Neural cell (in vitro differentiated cells): ENCODE data around the gene EPO.

Experiments used
- EZH2 ChIP-seq: fragments of 200-600, 300-800 bp; shearing (Covaris generic), sonication (generic); IDR thresholded peaks from 2 replicates; pipeline ENCODE4 v1.6.1; 2014; ENCODE audit warnings: antibody characterized with exemption, low read length, borderline replicate concordance, mild to moderate bottlenecking; ENCODE audit not compliant: insufficient read depth, poor library complexity, severe bottlenecking
- POLR2AphosphoS5 ChIP-seq: IDR thresholded peaks from 2 replicates; pipeline ENCODE4 v1.6.1; 2012
- SMC3 ChIP-seq: fragments of 450-650 bp; conservative IDR thresholded peaks from 2 replicates; pipeline ENCODE4 v1.6.1; 2014; ENCODE audit warnings: antibody characterized with exemption, mild to moderate bottlenecking, moderate library complexity; ENCODE audit not compliant: poor library complexity
- TF ChIP-seq, protein P1 (sequence below): fragments of 450-650 bp; IDR thresholded peaks from 2 replicates; pipeline ENCODE4 v1.5.1; 2014; ENCODE audit warnings: antibody characterized with exemption, mild to moderate bottlenecking, moderate library complexity; ENCODE audit not compliant: poor library complexity, severe bottlenecking
- TF ChIP-seq, protein P2 (sequence below): IDR thresholded peaks from 2 replicates; pipeline ENCODE4 v1.6.1; 2012; ENCODE audit warnings: borderline replicate concordance

GRCh38 chr7:100673302-100673941, 46.8 kb upstream of the EPO start, which contains the start of gene GNB2:
- TF ChIP-seq, protein P1, sequence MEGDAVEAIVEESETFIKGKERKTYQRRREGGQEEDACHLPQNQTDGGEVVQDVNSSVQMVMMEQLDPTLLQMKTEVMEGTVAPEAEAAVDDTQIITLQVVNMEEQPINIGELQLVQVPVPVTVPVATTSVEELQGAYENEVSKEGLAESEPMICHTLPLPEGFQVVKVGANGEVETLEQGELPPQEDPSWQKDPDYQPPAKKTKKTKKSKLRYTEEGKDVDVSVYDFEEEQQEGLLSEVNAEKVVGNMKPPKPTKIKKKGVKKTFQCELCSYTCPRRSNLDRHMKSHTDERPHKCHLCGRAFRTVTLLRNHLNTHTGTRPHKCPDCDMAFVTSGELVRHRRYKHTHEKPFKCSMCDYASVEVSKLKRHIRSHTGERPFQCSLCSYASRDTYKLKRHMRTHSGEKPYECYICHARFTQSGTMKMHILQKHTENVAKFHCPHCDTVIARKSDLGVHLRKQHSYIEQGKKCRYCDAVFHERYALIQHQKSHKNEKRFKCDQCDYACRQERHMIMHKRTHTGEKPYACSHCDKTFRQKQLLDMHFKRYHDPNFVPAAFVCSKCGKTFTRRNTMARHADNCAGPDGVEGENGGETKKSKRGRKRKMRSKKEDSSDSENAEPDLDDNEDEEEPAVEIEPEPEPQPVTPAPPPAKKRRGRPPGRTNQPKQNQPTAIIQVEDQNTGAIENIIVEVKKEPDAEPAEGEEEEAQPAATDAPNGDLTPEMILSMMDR: peak; percentile 34
- no peak for TF ChIP-seq EZH2
- peak; percentile 55 for TF ChIP-seq SMC3
- TF ChIP-seq POLR2AphosphoS5: peak; percentile 70
- TF ChIP-seq, protein P2, sequence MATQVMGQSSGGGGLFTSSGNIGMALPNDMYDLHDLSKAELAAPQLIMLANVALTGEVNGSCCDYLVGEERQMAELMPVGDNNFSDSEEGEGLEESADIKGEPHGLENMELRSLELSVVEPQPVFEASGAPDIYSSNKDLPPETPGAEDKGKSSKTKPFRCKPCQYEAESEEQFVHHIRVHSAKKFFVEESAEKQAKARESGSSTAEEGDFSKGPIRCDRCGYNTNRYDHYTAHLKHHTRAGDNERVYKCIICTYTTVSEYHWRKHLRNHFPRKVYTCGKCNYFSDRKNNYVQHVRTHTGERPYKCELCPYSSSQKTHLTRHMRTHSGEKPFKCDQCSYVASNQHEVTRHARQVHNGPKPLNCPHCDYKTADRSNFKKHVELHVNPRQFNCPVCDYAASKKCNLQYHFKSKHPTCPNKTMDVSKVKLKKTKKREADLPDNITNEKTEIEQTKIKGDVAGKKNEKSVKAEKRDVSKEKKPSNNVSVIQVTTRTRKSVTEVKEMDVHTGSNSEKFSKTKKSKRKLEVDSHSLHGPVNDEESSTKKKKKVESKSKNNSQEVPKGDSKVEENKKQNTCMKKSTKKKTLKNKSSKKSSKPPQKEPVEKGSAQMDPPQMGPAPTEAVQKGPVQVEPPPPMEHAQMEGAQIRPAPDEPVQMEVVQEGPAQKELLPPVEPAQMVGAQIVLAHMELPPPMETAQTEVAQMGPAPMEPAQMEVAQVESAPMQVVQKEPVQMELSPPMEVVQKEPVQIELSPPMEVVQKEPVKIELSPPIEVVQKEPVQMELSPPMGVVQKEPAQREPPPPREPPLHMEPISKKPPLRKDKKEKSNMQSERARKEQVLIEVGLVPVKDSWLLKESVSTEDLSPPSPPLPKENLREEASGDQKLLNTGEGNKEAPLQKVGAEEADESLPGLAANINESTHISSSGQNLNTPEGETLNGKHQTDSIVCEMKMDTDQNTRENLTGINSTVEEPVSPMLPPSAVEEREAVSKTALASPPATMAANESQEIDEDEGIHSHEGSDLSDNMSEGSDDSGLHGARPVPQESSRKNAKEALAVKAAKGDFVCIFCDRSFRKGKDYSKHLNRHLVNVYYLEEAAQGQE: no peak
